Ascending aorta (tissue), 2 donors: ENCODE data around the gene PCIF1. TPM values are rescaled to one million over a fixed set of nuclear protein-coding genes. Genes with fewer than 3 reads are reported as not detected.

Experiments used
- DNase-seq, 2 donors: peaks; one replicate each; pipeline ENCODE4 v3.0.0-alpha.2; 2019; ENCODE audit warnings: low spot score in 2 of 2
- H3K27ac ChIP-seq, 2 donors: fragments of 200-600 bp; sonication (generic); one replicate each; pipeline ENCODE4 v1.5.1; 2016 to 2017; ENCODE audit warnings: mild to moderate bottlenecking in 1 of 2
- H3K27me3 ChIP-seq: fragments of 200-600 bp; sonication (generic); one replicate; pipeline ENCODE4 v1.5.1; 2017
- H3K36me3 ChIP-seq, 2 donors: fragments of 200-600 bp; sonication (generic); one replicate each; pipeline ENCODE4 v1.5.1; 2016
- H3K4me1 ChIP-seq, 2 donors: fragments of 200-600 bp; sonication (generic); one replicate each; pipeline ENCODE4 v1.5.1; 2016 to 2017; ENCODE audit warnings: mild to moderate bottlenecking in 1 of 2
- H3K4me3 ChIP-seq, 2 donors: fragments of 200-600 bp; sonication (generic); one replicate each; pipeline ENCODE4 v1.5.1; 2016 to 2017; ENCODE audit warnings: mild to moderate bottlenecking in 1 of 2
- H3K9me3 ChIP-seq, 2 donors: fragments of 200-600 bp; sonication (generic); one replicate each; pipeline ENCODE4 v1.5.1; 2016
- CTCF ChIP-seq, 3 experiments: fragments of 200-600 bp in 2 of 3; fragments of 450-650 bp in 1 of 3; sonication (generic) in 2 of 3; IDR thresholded peaks; one replicate each; pipeline ENCODE4 v1.5.1; 2016 to 2019; ENCODE audit warnings: antibody characterized with exemption in 3 of 3, mild to moderate bottlenecking in 1 of 3, moderate library complexity in 1 of 3
- intact Hi-C: fragments of 100-400 bp; cut with DNase I; formaldehyde crosslinking; loops from one replicate; pipeline ENCODE4 v1.15.1; 2023
- total RNA-seq: library from RNA; depleted of rRNA; stranded (reverse); fragments of >200 nt; gene quantifications from one replicate; pipeline ENCODE4 v1.1.0, GENCODE V29; 2016

PCIF1 gene
- total RNA-seq, 1 donor from 2014 or later: 45.7 TPM

- H3K4me3 ChIP-seq: no peak overlapping the region
- DNase-seq: no peak
- no peaks in the 10 kb centered on the region for H3K9me3 ChIP-seq
- H3K27ac ChIP-seq: no peak overlapping the region
- no peaks in the 10 kb centered on the region for H3K27me3 ChIP-seq
- H3K36me3 ChIP-seq: peaks cover 19 to 22% of the 10 kb centered on the region in 2 donors
- no peak for TF ChIP-seq CTCF (IDR thresholded peaks at IDR 0.05)
- intact Hi-C loops: no loop called here
- no peaks in the 10 kb centered on the region for H3K4me1 ChIP-seq
Measured at GRCh38 chr20:45902199-45902701, 32.2 kb upstream of the PCIF1 start.

GRCh38 chr20:45904583-45905504 lies 29.6 kb upstream of the PCIF1 start:
- TF ChIP-seq CTCF (IDR thresholded peaks at IDR 0.05): no peak
- H3K4me1 ChIP-seq: no peaks in the 10 kb centered on the region
- H3K9me3 ChIP-seq: no peaks in the 10 kb centered on the region
- intact Hi-C loops: no loop called here
- peaks cover 0 to under 1% of the 10 kb centered on the region in 2 donors for H3K36me3 ChIP-seq
- H3K27ac ChIP-seq: no peak overlapping the region
- H3K27me3 ChIP-seq: no peaks in the 10 kb centered on the region
- DNase-seq: no peak
- H3K4me3 ChIP-seq: no peak overlapping the region

GRCh38 chr20:45905505-45906079 lies 28.9 kb upstream of the PCIF1 start:
- intact Hi-C loops: no loop called here
- Histone ChIP-seq H3K4me1 (no peaks in the 10 kb centered on the region), H3K27ac (no peak overlapping the region)

GRCh38 chr20:45907219-45907948 lies 27.1 kb upstream of the PCIF1 start:
- no peak for TF ChIP-seq CTCF (IDR thresholded peaks at IDR 0.05)
- no peaks in the 10 kb centered on the region for H3K36me3 ChIP-seq
- intact Hi-C loops: no loop called here
- no peaks in the 10 kb centered on the region for H3K27me3 ChIP-seq
- no peaks in the 10 kb centered on the region for H3K9me3 ChIP-seq
- DNase-seq: no peak
- H3K27ac ChIP-seq: no peak overlapping the region
- H3K4me3 ChIP-seq: no peak overlapping the region
- H3K4me1 ChIP-seq: peaks cover 2 to 9% of the 10 kb centered on the region in 2 donors

More at GRCh38 chr20:45905505-45906079, 28.9 kb upstream of the PCIF1 start:
- Histone ChIP-seq H3K9me3 (no peaks in the 10 kb centered on the region), H3K27me3 (no peaks in the 10 kb centered on the region), H3K4me3 (no peak overlapping the region), H3K36me3 (no peaks in the 10 kb centered on the region)
- no peak for DNase-seq
- TF ChIP-seq CTCF (IDR thresholded peaks at IDR 0.05): no peak

GRCh38 chr20:45908084-45908483 lies 26.4 kb upstream of the PCIF1 start:
- DNase-seq: no peak
- Histone ChIP-seq H3K4me3 (no peak overlapping the region), H3K36me3 (no peaks in the 10 kb centered on the region), H3K27me3 (no peaks in the 10 kb centered on the region), H3K27ac (no peak overlapping the region), H3K9me3 (no peaks in the 10 kb centered on the region), H3K4me1 (peaks cover 6 to 13% of the 10 kb centered on the region in 2 donors)
- intact Hi-C loops: no loop called here
- TF ChIP-seq CTCF (IDR thresholded peaks at IDR 0.05): no peak
